Loucy (cell line): ENCODE data around the gene EDIL3.

Source experiments
- CTCF ChIP-seq: fragments of 200-600 bp; sonication (generic); conservative IDR thresholded peaks from 2 replicates; pipeline ENCODE4 v1.5.1; 2014; ENCODE audit warnings: mild to moderate bottlenecking, antibody characterized with exemption, low read length
- EZH2phosphoT487 ChIP-seq: fragments of 200-600 bp; IDR thresholded peaks from 2 replicates; pipeline ENCODE4 v1.6.1; 2018; ENCODE audit warnings: antibody characterized with exemption, mild to moderate bottlenecking, moderate library complexity, borderline replicate concordance

GRCh38 chr5:83900306-83900705 lies 484.4 kb downstream of the EDIL3 start:
- TF ChIP-seq CTCF: no peak
- TF ChIP-seq EZH2phosphoT487: no peak
